HG03135 (cell line): ENCODE results near the gene ZBTB7B.

Source experiments
- ATAC-seq: cut with Tn5 transposase; IDR thresholded peaks from one replicate; pipeline ENCODE4 v1.9.1; 2021; ENCODE audit warnings: mild to moderate bottlenecking, moderate library complexity; ENCODE audit not compliant: unreplicated experiment

The ZBTB7B gene

GRCh38 chr1:155034318-155035208 is 32.0 kb downstream of the ZBTB7B start:
- ATAC-seq, result no peak

DNA sequence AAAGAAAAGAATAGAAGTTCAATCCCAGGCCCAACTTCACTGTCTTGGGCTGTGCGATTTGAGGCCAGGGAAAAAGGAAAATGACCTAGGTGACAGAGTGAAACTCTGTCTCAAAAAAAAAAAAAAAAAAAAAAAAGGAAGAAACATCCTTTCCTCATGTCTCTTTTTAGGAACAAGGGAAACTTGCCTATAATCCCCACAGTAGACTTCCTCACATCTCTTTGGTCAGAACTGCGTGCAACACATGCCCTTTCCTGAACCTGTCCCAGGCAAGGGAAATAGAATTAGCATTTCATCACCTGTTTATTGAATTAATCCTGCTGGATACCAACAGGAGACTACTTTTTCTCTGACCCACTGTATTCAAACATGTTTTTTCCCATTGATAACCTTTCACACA is 33.3 kb downstream of the ZBTB7B start:
- no peak for ATAC-seq

GRCh38 chr1:155037043-155037442 is 34.4 kb downstream of the ZBTB7B start:
- ATAC-seq, result no peak

GRCh38 chr1:155037851-155038441 is 35.3 kb downstream of the ZBTB7B start:
- no peak for ATAC-seq

DNA sequence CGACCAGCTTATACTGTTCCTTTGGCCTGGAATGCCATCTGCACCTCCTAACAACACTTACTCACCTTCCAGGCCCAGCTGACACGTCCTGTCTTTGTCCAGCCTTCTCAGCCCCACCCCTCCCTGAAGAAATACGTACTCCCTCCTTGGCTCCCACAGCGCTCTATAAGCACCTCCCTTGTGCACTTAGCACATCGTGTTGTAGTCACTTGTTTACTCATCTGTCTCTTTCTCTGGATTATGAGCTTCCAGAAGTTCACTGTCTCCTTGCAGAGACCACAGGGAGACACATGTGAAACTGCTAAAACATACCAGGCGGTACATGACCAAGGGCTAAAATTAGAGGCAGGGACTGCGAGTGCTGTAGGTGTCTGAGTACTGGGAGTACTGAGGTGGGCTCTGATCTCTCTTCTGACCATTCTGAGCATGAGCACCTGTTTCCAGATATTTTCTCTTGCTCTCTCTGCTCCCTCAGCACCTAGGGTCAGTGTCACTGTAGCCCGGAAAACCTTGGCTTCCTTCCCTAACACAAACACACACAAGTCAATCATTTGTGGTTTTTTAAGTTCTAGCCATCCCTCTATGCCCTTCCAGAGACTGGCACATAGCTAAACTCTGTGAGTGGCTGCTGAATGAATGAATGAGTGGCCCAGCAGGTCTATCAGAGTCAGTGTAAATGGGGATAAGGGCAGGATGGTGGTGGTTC is 36.2 kb downstream of the ZBTB7B start:
- no peak for ATAC-seq

GRCh38 chr1:155039308-155039669 is 36.7 kb downstream of the ZBTB7B start:
- ATAC-seq, result no peak

DNA sequence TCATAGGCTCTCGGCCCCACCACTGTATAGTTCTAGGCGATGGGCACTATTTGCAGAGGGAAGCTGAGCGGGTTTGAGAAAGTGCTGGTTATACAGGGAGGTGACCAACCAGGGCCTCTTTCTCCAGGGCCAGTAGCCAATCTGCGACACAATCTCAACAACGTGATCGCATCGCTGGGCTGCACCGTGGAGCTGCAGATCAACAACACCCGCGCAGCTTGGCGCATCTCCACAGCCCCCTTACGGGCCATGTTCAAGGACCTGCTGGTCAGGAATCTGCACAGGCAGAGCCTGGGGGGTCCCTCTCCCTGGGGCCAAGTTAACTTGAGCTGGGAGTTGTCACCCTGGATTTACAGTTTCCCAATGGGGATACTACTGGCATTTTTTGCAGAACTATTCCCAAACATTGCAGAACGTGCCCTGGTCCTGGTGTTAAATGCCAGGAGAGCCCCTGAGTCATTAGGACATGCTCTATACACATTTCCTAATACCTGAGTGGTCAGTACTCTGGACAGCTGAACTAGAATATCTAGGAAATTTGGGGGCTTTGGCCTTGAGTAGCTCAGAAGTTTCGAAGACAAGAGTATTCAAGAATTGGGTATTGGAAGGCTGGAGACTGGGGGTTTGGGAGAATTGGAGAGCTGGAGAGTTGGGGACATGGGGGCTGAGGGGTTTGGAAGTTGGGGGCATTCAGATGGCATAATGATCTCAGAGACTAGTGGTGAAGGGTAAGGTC is 37.9 kb downstream of the ZBTB7B start:
- ATAC-seq, result no peak

DNA sequence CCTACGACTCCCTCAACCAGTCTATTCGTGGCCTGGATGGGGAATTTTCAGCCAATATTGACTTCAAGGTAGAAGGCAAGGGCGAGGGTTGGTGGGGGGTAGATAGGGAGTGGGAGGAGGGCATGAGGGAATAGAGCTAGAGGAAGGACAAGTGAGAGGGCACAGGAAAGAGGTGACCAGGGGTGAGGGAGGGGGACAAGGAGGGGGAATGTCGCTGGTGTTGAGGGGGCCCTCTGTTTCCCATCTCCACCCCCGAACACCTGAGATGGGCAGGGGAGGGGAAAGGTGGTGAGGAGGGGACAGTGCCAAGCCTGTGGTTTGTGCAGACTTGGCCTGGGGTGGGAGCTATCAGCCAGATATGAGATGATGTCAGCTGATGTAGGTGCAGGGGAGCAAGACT is 40.2 kb downstream of the ZBTB7B start:
- ATAC-seq, result no peak

DNA sequence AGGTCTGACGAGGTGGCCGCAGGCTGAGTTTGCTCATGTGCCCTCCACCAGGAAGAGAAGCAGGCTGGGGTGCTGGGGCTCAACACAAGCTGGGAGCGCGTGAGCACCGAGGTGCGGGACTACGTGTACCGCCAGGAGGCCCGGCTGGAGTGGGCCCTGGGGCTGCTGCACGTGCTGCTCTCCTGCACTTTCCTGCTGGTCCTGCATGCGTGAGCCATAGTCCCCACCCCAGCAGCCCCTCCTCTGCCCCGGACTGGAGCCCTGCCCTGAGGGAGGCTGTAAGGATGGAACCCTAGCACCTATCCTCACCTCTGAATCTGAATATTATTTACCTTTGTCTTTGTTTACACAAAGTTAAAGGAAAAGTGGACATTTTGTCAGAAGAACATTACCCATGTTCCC is 40.7 kb downstream of the ZBTB7B start:
- no peak for ATAC-seq

DNA sequence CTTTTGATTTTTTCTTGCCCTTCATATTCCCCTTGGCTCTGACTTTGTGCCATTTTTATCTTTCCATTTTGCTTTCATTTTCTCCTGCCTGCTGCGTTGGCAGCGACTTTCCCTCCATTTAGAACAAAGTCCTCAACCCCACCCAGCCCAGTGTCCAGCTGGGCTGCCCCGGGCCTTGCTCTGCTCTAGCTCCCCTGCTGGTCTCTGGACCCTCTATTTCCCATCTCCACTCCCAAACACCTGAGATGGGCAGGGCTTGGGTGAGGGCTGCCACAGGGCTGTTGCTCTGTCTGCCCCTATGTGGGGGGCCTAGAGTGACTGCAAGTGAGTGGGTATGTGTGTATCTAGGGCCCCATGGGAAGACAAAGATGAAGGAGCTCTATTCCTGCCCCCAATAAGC is 41.2 kb downstream of the ZBTB7B start:
- no peak for ATAC-seq

GRCh38 chr1:155044365-155044764 is 41.8 kb downstream of the ZBTB7B start:
- no peak for ATAC-seq

- no peak for ATAC-seq
These were observed 42.4 kb downstream of the ZBTB7B start for GRCh38 chr1:155044812-155045657.

- ATAC-seq, result no peak
These were observed 46.1 kb downstream of the ZBTB7B start for GRCh38 chr1:155048449-155049334.

GRCh38 chr1:155049651-155050559 is 47.3 kb downstream of the ZBTB7B start:
- no peak for ATAC-seq

GRCh38 chr1:155050560-155051341 is 48.1 kb downstream of the ZBTB7B start, which contains the start of gene ADAM15:
TSS of gene ADAM15 (plus strand) at chr1:155051316. CDS start at chr1:155051387, 71 bp downstream.
- peak; percentile 48 for ATAC-seq

- ATAC-seq, result peak; percentile 19
These were observed 48.8 kb downstream of the ZBTB7B start for GRCh38 chr1:155051342-155051776.

DNA sequence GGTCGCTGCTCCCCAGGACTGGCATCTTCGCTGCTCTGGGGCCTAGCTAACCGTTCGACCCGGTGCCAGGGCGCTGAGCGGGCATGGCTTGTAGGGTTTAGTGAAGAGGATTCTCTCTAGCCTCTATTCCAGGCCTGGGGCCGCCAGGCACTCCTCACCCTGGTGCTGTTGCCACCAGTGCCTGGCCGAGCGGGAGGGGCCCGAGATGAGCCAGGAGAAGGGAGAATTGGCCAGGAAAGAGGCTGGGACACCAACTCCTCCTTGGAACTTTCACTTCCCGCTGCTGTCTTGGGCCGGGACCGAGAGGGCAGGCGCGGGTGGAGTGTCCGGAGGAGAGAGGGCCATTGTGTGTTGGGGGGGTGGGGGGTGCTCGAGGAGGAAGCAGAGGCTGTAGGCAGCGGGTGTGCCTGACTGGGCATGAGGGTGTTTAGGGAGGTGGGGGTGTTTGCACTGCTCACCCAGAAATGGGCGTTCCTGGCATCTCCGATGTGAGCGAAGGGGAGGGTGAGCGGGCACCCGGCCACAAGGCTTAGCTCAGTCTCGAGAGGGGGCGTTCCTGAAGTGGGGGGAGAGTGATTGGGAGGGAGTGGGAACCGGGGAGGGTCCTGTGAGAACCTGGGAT is 49.3 kb downstream of the ZBTB7B start:
- ATAC-seq, result peak; percentile 5
